ENCODE results near the gene MED13L.

DNA sequence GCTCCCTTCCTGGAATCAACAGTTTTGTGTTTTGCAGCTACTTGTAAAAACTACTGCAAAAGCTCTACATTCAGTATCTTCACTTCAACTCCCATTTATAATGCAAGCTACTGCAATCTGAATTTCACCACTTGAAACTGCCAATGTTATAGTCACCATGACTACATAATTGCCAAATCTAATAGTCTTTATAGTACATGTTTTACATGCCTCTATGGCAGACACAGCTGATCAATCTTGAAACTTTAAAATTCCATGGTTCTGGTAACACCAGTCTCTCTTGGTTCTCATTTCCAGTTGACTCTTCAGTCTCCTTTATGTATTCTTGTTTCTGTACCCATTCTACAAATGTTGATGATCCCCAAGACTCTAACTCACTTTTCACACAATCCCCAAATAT is 185.9 kb downstream of the MED13L start:
- no peak for TF ChIP-seq CTCF (IDR thresholded peaks at IDR 0.05; ENCODE audit: low read depth, low read length, missing input control)
- no peak for TF ChIP-seq FOXA1 (IDR thresholded peaks at IDR 0.05)
- TF ChIP-seq RAD21 (IDR thresholded peaks at IDR 0.05): no peak
- no peak for TF ChIP-seq YY1 (IDR thresholded peaks at IDR 0.05)
- TF ChIP-seq, protein P1, sequence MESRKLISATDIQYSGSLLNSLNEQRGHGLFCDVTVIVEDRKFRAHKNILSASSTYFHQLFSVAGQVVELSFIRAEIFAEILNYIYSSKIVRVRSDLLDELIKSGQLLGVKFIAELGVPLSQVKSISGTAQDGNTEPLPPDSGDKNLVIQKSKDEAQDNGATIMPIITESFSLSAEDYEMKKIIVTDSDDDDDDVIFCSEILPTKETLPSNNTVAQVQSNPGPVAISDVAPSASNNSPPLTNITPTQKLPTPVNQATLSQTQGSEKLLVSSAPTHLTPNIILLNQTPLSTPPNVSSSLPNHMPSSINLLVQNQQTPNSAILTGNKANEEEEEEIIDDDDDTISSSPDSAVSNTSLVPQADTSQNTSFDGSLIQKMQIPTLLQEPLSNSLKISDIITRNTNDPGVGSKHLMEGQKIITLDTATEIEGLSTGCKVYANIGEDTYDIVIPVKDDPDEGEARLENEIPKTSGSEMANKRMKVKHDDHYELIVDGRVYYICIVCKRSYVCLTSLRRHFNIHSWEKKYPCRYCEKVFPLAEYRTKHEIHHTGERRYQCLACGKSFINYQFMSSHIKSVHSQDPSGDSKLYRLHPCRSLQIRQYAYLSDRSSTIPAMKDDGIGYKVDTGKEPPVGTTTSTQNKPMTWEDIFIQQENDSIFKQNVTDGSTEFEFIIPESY (IDR thresholded peaks at IDR 0.05): no peak
- TF ChIP-seq MAX (IDR thresholded peaks at IDR 0.05): no peak
- TF ChIP-seq, protein P2, sequence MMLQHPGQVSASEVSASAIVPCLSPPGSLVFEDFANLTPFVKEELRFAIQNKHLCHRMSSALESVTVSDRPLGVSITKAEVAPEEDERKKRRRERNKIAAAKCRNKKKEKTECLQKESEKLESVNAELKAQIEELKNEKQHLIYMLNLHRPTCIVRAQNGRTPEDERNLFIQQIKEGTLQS (IDR thresholded peaks at IDR 0.05): no peak
